Superior temporal gyrus (tissue), 1 donor: ENCODE measurements around the gene SGCD.

Source experiments
- DNase-seq: peaks from one replicate; pipeline ENCODE4 v3.0.0-alpha.2; 2016; ENCODE audit errors: extremely low spot score

The SGCD gene

DNA sequence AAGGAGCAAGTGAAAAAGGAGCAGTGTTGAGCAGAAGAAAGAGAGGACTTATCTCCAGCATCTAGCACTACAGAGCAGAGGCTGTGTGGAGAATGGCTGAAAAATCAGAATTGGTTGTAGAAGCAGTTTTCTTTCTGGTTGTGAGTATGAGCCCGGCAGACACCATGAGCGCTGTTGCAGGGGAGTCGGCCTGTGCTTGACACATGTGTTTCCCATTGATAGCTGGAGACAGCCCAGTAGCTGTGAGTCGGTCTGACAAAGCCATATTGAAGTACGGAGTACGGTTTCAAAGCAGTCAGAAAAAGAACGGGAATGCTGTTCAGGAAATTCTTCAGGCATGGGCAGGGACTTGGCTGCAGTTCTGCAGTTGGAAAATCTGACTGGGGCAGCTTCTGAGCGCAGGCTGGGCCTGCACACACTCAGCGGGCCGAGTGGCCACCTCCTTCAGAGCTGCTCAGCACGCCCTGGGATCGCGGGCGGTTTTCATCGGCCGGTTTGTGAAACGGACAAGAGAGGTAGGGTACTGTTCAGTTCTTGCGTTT lies at the start of gene SGCD:
Gene SGCD, plus strand, starts transcription at position 447 of the 542 bp plus-strand sequence.
- peak; percentile 80 for DNase-seq

GRCh38 chr5:156277290-156277689 lies 49.7 kb upstream of the SGCD start:
- no peak for DNase-seq

- no peak for DNase-seq
Measured at GRCh38 chr5:156295431-156295830, 31.5 kb upstream of the SGCD start.

DNA sequence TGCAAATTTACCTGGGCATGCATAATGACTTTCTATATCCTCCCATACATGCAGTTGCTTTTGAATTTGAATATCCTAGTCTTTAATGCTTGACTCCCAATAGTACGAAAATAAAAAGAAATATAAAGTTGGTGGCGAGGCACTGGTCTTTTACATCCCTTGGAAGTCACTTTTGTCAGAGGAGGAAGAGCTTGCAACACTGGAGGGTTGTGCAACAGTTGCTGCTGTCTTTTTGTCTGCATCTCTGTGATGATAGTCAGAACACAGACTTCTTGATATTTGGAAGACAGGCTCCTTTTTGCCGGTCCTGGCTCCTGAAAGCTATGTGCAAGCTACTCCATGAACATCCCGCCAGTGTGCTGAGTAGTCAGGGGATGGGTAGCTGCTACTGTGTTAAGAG lies 16.8 kb upstream of the SGCD start:
- no peak for DNase-seq

- no peak for DNase-seq
Measured at GRCh38 chr5:156312897-156313694, 13.9 kb upstream of the SGCD start.

DNA sequence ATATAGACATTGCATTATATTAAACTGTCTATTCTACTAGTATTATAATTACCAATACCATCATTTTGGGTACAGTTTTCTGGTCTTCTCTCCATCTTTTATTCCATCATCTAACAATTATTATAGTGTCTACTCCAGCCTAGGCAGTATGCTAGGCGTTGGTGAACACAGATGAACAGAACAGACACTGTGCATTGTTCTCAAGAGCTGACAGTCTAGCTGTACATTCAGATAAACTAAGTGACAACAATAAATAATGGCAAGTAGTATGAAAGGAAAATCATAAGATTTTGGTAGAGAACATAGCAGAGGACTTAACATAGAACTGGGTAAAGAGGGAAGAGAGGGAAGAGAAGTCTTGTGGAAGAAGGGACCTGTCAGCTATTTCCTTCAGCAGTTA lies 12.5 kb upstream of the SGCD start:
- peak; percentile 28 for DNase-seq

DNA sequence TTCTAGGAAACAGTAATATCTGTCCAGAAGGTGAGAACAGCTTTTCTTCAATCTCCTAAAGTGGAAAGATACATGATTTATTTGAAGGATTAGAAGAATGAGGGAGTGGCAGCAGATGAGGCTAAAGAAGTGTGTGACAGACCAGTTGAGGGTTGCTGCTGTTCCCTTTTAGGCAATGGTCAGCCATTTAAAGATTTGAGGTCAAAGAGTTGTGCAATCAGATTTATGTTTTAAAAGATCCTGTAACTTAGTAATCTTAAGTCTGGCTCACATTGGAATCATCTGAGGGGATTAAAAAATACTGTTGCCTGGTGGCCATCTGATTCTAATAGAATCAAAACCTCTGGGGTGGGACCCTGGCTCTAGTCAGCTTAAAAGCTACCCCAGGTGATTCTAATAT lies 4.3 kb upstream of the SGCD start:
- DNase-seq: no peak

DNA sequence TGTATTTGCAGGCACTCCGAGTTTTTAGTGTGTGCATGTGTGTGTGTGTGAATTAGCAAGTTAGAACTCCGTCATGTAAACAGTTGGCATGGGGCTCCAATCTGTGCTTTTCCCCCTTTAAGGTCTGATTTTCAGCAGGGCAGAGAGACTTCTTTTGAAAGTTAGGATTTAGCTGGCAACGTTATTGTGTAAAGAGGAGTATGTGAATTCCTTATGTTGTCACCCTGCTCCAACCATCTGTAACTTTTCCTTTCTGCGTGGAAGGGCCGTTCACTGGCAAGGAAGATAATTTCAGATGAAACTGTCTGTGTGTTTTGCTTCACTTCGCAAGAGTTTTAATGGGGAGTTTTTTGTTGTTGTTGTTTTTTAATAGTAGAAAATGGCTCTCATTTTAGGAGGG lies 332 bp downstream of the SGCD start:
- peak; percentile 79 for DNase-seq

DNA sequence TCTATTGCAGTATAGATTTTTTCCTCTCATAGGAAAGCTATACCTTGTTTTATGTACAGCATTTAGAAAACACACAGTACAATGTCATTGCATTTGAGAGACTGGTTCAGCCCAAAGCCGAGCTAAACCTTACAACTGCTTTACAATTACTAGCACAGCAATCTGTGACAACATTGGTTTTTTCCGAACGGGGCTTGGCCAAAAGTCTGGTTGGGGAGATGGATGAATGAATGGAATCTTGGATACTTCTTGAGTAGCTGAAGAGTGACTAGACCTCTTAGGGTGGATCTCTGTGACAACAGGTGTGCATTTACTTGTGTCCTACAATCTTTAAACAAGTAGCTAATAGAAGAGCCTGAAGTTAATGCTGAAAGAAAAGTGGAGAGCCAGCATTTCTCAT lies 1.2 kb downstream of the SGCD start:
- DNase-seq: peak; percentile 51

- DNase-seq: no peak
Measured at GRCh38 chr5:156328766-156329165, 1.8 kb downstream of the SGCD start.

DNA sequence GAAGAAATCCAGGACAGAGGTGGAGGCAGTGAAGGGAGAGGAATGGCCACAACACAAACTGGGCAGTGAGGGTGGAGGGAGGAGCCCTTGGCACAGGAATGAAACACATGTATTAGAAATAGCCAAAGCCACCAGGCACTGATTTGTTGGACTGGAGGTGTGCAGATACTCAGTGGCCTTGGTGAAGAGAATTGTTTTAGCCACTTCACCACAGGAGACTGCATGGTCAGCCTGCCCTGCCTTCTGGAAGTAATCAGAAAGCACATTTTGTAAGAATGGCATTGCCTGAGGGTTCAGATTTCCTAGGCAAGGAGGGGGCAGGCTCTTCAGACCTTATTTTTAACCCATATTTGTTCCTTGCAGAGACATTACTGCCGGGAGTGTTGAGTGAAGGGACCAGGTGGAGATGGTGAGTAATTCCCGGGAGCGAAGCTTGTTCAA lies 2.2 kb downstream of the SGCD start:
- no peak for DNase-seq

GRCh38 chr5:156330141-156330870 lies 3.3 kb downstream of the SGCD start:
- no peak for DNase-seq

GRCh38 chr5:156331181-156331580 lies 4.2 kb downstream of the SGCD start:
- DNase-seq: no peak

GRCh38 chr5:156331845-156332244 lies 4.9 kb downstream of the SGCD start:
- DNase-seq: no peak

- DNase-seq: no peak
Measured at GRCh38 chr5:156332245-156332644, 5.3 kb downstream of the SGCD start.

- no peak for DNase-seq
Measured at GRCh38 chr5:156339139-156339841, 12.3 kb downstream of the SGCD start.

DNA sequence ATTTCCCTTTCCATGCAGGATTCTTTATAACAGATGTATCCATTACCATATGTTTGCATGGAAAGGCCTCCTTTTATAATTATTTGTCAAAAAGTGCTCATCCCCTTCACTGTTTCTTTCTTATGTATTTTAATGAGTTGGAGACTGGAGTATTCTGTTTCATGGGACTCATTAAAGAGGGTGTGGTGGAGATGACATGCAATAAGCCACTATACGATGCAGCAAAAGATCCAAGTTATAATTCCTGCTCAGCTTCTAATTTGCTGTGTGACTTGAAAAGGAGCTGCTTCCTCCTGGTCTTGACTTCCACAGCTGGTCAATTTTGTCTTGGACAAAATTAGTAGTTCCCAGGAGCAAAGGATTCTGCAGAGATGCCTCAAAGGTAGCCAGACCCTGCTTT lies 13.9 kb downstream of the SGCD start:
- DNase-seq: no peak

GRCh38 chr5:156350256-156350655 lies 23.3 kb downstream of the SGCD start:
- no peak for DNase-seq

- DNase-seq: no peak
Measured at GRCh38 chr5:156351423-156351822, 24.5 kb downstream of the SGCD start.

DNA sequence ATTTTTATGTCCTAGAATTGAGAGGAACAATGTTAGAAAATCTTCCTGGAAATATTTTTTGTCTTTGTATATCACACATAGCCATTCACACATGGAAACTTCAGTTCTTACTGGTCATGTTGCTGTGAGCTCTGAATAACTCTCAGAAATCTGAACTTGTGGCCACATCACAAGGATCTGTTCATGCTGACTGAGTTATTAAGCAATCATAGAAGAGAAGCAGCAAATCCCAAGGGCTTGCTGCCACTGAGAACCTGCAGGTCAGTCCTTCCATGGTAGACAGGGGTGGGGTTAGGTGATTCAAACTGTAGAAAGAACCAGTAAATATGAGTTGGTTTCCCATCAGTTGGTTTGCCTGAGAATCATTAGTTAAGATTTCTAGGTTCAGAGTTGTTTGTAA lies 27.6 kb downstream of the SGCD start:
- DNase-seq: no peak

DNA sequence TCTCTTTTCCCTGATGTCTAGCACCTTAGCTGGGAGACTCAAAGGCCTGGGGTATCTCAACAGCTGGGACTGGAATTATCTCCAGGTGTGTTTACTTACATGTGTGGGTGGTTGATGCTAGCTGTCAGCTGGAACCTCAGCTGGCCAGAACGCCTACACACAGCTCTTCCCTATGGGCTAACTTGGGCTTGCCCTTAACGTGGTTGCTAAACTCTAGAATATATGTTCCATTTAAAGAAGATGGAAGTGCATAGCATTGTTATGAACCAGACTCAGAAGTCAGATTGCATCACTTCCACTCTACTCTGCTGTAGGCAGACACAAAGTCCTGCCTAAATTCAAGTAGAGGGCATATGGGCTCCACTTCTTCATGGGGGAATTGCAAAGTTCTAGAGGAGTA lies 29.3 kb downstream of the SGCD start:
- no peak for DNase-seq

DNA sequence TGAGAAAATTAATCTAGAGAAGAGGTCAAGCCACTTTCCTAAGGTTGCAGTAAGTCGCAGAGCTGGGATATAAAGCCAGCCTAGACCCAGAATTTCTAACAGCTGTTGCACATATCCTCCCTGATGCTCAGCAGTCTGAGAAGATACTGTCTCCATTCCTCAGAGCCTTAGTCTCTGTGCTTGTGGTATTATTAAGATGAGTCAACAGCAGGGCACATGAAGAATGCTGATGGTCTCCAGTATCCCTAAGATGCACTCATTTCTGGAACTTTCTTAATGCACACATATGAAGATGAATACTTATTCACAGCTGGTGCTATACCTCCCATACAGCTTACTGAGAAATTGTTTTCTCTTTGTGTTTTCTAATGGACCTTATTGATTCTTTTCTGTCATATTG lies 32.5 kb downstream of the SGCD start:
- no peak for DNase-seq
